Upper lobe of left lung (tissue), 6 donors: ENCODE results near the gene UST. TPM values are rescaled to one million over a fixed set of nuclear protein-coding genes. Genes with fewer than 3 reads are reported as not detected.

Source experiments
- ATAC-seq, 2 donors: fragments of 200-7000 bp; cut with Tn5 transposase; one replicate each; pipeline ENCODE4 v1.9.1; 2022; ENCODE audit warnings: mild to moderate bottlenecking in 2 of 2, moderate library complexity in 2 of 2; ENCODE audit not compliant: low FRiP score in 2 of 2
- DNase-seq, 2 donors: peaks; one replicate each; pipeline ENCODE4 v3.0.0-alpha.2; 2019 to 2020
- H3K27ac ChIP-seq, 4 donors: fragments of 200-600 bp; sonication (generic); one replicate each; pipeline ENCODE4 v1.5.1; 2016 to 2019
- H3K27me3 ChIP-seq, 4 donors: fragments of 200-600 bp; sonication (generic); one replicate each; pipeline ENCODE4 v1.5.1; 2017 to 2019
- H3K36me3 ChIP-seq, 4 donors: fragments of 200-600 bp; sonication (generic); one replicate each; pipeline ENCODE4 v1.5.1; 2016 to 2019
- H3K4me1 ChIP-seq, 4 donors: fragments of 200-600 bp; sonication (generic); one replicate each; pipeline ENCODE4 v1.5.1; 2018 to 2019
- H3K4me3 ChIP-seq, 4 donors: fragments of 200-600 bp; sonication (generic); one replicate each; pipeline ENCODE4 v1.5.1; 2017 to 2019; ENCODE audit warnings: mild to moderate bottlenecking in 2 of 4, moderate library complexity in 1 of 4
- H3K9me3 ChIP-seq, 4 donors: fragments of 200-600 bp; sonication (generic); one replicate each; pipeline ENCODE4 v1.5.1; 2018 to 2019
- CTCF ChIP-seq, 6 experiments: fragments of 450-650 bp in 4 of 6; fragments of 200-600 bp in 2 of 6; sonication (generic) in 2 of 6; IDR thresholded peaks; one replicate each; pipeline ENCODE4 v1.5.1; 2016 to 2019; ENCODE audit warnings: antibody characterized with exemption in 6 of 6
- EP300 ChIP-seq, 4 donors: sonication (generic); formaldehyde crosslinking; IDR thresholded peaks; one replicate each; pipeline ENCODE4 v1.5.1; 2017; ENCODE audit warnings: antibody characterized with exemption in 4 of 4, control low read depth in 2 of 4
- POLR2A ChIP-seq, 4 donors: fragments of 450-650 bp; IDR thresholded peaks; one replicate each; pipeline ENCODE4 v1.5.1; 2016 to 2017; ENCODE audit warnings: antibody characterized with exemption in 4 of 4, mild to moderate bottlenecking in 2 of 4
- POLR2AphosphoS5 ChIP-seq, 2 donors: sonication (generic); formaldehyde crosslinking; IDR thresholded peaks; one replicate each; pipeline ENCODE4 v1.5.1; 2017; ENCODE audit warnings: antibody characterized with exemption in 2 of 2
- WGBS, 2 donors: methylation state at CpG; one replicate each; pipeline ENCODE4 v1.1.5; 2017 to 2018; 5-methylcytosine and 5-hydroxymethylcytosine counted together
- total RNA-seq, 6 donors: library from RNA; depleted of rRNA in 4 of 6; stranded (reverse); fragments of >200 nt in 4 of 6; gene quantifications; one replicate each; pipeline versions ENCODE4 v1.1.0 to v1.2.1, GENCODE V29; 2016 to 2021
- donor health status: DM: no; HTN: no; CAD: no; lungs with moderate emphysema.
- donor health status: DM: no; HTN: yes; CAD: no; lungs with severe emphysema.

The UST gene
- total RNA-seq, 6 donors from 2014 or later = 10.2 to 21.6 (median 14.2) TPM

- Histone ChIP-seq H3K27me3 (no peaks in the 10 kb centered on the region), H3K4me1 (no peaks in the 10 kb centered on the region), H3K27ac (no peak overlapping the region), H3K4me3 (no peak overlapping the region), H3K36me3 (no peaks in the 10 kb centered on the region), H3K9me3 (no peaks in the 10 kb centered on the region)
- TF ChIP-seq EP300 (IDR thresholded peaks at IDR 0.05) (no peak), CTCF (IDR thresholded peaks at IDR 0.05) (no peak), POLR2A (IDR thresholded peaks at IDR 0.05) (no peak), POLR2AphosphoS5 (IDR thresholded peaks at IDR 0.05) (no peak)
- DNase-seq = no peak
- peak in 1 of 2 donors; percentile 38 for ATAC-seq
- 79 to 80% methylated on average over 6 to 7 of the region's 7 CpGs for WGBS, 2 donors
Observed at GRCh38 chr6:148962854-148963515, 216.2 kb downstream of the UST start.

DNA sequence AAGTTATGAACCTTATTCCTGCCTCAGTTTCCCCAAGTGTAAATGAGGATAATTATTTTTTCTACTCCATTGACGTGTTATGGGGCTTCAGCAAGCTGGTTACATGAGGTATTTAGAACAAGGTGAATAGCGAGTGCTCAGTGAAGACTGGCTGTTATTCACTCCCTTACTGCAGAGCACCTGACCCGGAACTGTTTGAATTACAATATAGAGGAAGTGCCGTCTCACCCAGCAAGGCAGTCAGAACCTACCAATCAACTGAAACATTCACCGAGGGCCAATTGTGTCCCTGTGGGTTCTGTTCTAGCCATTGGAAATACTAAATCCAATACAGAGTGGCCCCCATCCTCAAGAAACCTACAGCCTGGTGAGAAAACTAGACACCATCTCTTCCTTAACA is 216.9 kb downstream of the UST start:
- Histone ChIP-seq H3K9me3 (no peaks in the 10 kb centered on the region), H3K4me3 (no peak overlapping the region), H3K27me3 (no peaks in the 10 kb centered on the region), H3K27ac (no peak overlapping the region), H3K4me1 (no peaks in the 10 kb centered on the region), H3K36me3 (no peaks in the 10 kb centered on the region)
- no peak for ATAC-seq
- no peak for TF ChIP-seq CTCF (IDR thresholded peaks at IDR 0.05)
- WGBS, 2 donors = 88 to 94% methylated on average over 4 to 5 of the region's 5 CpGs
- DNase-seq = no peak

DNA sequence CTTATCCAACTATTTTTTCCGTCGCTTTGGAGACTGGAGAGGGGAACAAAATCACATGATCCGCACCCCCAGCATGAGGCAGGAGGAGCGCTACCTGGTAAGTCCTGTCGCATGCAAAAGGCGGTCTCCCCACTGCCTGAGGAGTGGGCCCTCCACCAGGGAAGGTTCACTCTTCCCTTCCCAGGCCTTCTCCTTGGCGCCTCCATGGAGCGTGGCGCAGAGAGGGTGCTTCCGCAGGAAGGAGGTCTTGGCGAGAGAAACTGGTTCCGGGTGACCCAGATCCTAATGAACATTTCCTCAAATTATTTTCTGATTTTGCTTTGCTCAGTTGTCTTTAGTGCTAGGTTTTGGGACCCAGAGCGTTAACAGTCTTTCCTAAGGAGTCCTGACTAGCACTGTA is 217.6 kb downstream of the UST start:
- no peak overlapping the region for H3K4me3 ChIP-seq
- H3K27me3 ChIP-seq = no peaks in the 10 kb centered on the region
- no peaks in the 10 kb centered on the region for H3K9me3 ChIP-seq
- ATAC-seq = no peak
- H3K4me1 ChIP-seq = no peaks in the 10 kb centered on the region
- 95 to 97% methylated on average over 13 of the region's 13 CpGs for WGBS, 2 donors
- no peaks in the 10 kb centered on the region for H3K36me3 ChIP-seq
- DNase-seq = peak in 1 of 2 donors; percentile 20
- H3K27ac ChIP-seq = no peak overlapping the region
- TF ChIP-seq CTCF (IDR thresholded peaks at IDR 0.05) (no peak), POLR2A (IDR thresholded peaks at IDR 0.05) (no peak), EP300 (IDR thresholded peaks at IDR 0.05) (no peak), POLR2AphosphoS5 (IDR thresholded peaks at IDR 0.05) (no peak)

DNA sequence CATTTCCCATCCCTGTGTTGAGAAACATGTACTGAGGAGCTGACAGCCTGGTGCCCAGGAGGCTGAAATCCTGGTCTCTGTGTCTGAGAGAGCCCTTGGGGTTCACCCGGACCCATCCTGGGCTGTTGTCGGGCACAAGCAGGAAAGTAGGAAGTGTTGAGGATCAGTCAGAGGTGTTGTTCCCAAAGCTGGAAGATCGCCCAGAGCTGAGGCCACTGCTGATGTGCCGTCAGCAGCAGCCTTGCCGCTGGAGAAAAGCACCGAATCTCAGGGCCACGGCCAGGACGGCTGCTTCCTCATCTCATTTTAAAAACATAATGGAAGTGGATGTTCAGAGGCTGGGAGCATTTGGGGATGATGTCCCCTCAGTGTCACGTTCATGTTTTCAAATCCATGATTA is 218.5 kb downstream of the UST start:
- Histone ChIP-seq H3K4me1 (no peaks in the 10 kb centered on the region), H3K4me3 (no peak overlapping the region), H3K36me3 (no peaks in the 10 kb centered on the region), H3K27ac (no peak overlapping the region), H3K9me3 (no peaks in the 10 kb centered on the region), H3K27me3 (no peaks in the 10 kb centered on the region)
- DNase-seq (no peak), ATAC-seq (no peak)
- 57 to 70% methylated on average over 8 to 9 of the region's 9 CpGs for WGBS, 2 donors
- TF ChIP-seq CTCF (IDR thresholded peaks at IDR 0.05) (no peak), EP300 (IDR thresholded peaks at IDR 0.05) (no peak), POLR2AphosphoS5 (IDR thresholded peaks at IDR 0.05) (no peak), POLR2A (IDR thresholded peaks at IDR 0.05) (no peak)

GRCh38 chr6:148967011-148967520 is 220.2 kb downstream of the UST start:
- ATAC-seq = no peak
- no peaks in the 10 kb centered on the region for H3K27me3 ChIP-seq
- H3K36me3 ChIP-seq = no peaks in the 10 kb centered on the region
- no peak overlapping the region for H3K4me3 ChIP-seq
- TF ChIP-seq CTCF (IDR thresholded peaks at IDR 0.05) (no peak), POLR2AphosphoS5 (IDR thresholded peaks at IDR 0.05) (no peak), POLR2A (IDR thresholded peaks at IDR 0.05) (no peak), EP300 (IDR thresholded peaks at IDR 0.05) (no peak)
- H3K9me3 ChIP-seq = no peaks in the 10 kb centered on the region
- no peaks in the 10 kb centered on the region for H3K4me1 ChIP-seq
- DNase-seq = no peak
- no peak overlapping the region for H3K27ac ChIP-seq
- 69 to 86% methylated on average over 2 to 4 of the region's 4 CpGs for WGBS, 2 donors
